Lung microvascular endothelial cell (primary cell): ENCODE measurements around the gene CDK7. TPM values are rescaled to one million over a fixed set of nuclear protein-coding genes. Genes with fewer than 3 reads are reported as not detected.
A peak's percentile ranks its signal among the peaks of the same experiment; 100 is the strongest.
"Not testable (repeated sequence)": the region's sequence is repeated elsewhere in the genome, so short reads cannot be mapped to it uniquely, and the experiment has no call there.

Experiments
- DNase-seq, 2 donors: peaks; one replicate each; pipeline versions ENCODE4 v3.0.0 to v3.0.0-alpha.2; 2010; ENCODE audit warnings: low read depth in 2 of 2
- total RNA-seq: library from RNA; depleted of rRNA; stranded (reverse); fragments of >200 nt; gene quantifications from 2 replicates; pipeline ENCODE4 v1.2.1, GENCODE V29; 2014

CDK7 gene
- total RNA-seq, 1 donor from 2014 or later: 22.4 TPM

DNA sequence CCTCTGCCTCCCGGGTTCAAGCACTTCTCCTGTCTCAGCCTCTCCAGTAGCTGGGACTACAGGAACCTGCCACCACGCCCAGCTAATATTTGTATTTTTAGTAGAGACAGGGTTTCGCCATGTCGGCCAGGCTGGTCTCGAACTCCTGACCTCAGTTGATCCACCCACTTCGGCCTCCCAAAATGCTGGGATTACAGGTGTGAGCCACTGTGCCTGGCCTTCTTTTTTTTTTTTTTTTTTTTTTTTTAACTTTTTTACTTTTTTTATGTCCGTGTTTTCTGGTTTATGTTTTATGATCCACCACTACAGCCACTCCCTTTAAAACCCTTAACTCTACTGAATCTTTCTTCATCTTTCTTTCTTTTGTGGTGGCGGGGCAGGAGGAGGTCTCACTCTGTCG is 2.0 kb downstream of the CDK7 start:
- not testable (repeated sequence) for DNase-seq

DNA sequence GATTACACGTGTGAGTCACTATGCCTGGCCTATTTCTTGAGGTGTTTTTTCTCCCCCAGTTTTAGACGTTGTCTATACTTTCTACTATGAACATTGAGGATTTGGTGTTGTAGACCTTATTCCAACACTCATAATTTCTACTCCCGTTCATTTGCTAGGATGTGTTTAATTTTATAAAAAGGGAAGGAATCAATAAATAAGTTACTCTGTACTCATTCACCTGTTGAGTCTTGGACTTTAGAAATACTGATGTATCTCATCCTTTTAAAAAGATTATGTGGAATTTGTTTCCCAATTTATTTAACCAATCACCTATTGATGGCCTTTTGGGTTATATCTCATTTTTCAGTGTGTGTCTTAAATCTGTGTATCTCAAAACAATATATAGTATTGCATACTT is 3.2 kb downstream of the CDK7 start:
- no peak for DNase-seq

DNA sequence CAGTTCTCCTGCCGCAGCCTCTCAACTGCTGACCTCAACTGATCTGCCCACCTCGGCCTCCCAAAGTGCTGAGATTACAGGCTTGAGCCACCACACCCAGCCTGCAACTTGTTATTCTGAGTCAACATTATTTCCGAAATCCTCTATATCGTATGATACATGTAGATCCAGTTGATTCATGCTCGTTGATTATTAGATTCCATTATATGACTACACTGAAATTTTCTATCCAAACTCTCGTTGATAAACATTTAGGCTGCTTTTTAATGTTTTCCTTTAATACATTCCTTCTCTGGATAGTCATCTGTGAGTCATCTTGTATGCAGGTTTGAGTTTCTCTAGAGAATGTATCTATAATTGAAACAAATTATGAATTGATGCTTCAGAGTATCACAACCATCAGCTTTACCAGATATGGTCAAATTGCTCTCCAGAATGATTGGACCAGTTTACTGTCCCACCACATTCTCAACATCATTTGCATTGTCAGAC is 4.1 kb downstream of the CDK7 start:
- peak; percentile 17 to 81 for DNase-seq

DNA sequence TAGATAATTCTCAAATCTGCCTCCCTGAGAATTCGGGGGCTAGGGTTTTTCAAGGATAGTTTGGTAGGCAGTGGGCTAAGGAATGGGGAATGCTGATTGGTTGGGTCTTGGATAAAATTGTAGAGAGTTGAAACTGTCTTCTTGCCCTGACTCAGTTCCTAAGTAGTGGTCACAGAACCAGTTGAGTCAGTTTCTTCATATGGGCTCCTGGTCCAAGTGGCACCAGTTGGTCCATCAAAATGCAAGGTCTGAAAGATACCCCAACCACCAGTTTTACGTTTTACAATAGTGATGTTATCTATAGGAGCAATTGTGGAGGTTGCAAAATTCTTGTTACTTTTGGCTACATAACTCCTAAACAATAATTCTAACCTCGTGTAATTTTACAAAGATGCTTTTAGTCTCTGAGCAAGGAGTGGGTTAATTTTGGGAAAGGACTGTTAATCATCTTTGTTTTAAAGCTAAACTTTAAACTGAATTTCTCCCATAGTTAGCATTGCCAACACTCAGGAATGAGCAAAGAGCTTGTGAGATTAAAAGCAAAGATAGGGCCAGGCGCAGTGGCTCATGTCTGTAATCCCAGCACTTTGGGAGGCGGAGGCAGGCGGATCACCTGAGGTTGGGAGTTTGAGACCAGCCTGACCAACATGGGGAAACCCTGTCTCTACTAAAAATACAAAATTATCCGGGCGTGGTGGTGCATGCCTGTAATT is 7.7 kb downstream of the CDK7 start:
- DNase-seq: no peak

DNA sequence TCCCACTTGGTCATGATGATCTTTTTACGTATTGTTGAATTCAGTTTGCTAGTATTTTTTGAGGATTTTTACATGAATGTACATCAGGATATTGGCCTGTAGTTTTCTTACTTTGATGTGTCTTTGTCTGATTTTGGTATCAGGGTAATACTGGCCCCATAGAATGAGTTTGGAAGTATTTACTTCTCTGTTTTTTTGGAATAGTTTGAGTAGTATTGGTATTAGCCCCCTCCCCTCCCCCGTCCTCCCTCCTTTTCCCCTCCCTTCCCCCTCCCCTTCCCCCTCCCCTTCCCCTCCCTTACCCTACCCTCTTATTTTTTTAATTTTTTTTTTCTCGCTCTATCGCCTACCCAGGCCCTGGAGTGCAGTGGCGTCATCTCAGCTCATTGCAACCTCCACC is 10.3 kb downstream of the CDK7 start:
- DNase-seq: no peak

DNA sequence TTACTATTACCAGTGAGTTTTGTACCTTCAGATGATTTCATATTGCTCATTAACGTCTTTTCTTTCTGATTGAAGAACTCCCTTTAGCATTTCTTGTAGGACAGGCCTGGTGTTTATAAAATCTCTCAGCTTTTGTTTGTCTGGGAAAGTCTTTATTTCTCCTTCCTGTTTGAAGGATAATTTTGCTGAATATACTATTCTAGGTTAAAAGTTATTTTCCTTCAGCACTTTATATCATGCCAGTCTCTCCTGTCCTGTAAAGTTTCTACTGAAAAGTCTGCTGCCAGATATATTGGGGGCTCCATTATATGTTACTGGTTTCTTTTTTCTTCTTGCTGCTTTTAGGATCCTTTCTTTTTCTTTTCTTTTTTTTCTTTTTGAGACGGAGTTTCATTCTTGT is 13.3 kb downstream of the CDK7 start:
- no peak for DNase-seq

DNA sequence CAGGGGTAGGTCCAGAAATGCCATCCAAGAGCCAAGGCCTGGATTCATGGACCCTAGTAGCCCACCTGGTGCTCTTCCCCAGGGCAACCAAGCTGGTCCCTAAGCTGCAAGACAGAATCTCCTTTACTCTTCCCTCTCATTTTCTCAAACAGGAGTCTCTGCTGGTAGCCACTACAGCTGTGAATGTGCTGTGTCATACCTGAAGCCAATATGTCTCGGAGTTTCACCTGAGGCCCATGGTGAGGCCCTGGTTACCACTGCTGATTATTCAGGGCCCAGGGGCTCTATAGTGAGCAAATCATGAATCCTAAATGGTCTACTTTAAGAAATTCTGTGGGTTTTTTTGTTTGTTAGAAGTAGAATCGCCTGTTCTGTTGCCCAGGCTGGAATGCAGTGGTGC is 15.9 kb downstream of the CDK7 start:
- DNase-seq: no peak

DNA sequence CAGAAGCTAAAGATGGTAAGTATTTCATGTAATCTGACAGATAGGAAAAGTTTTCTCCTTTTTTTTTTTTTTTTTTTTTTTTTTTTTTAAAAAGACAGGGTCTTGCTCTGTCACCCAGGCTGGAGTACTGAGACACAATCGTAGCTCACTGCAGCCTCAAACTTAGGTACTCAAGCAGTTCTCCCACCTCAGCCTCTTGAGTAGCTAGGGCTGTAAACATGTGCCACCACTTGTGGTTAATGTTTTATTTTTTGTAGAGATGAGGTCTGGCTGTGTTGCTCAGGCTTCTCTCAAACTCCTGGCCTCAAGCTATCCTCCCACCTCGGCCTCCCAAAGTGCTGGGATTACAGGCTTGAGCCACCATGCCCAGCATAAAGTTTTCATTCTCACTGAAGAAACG is 17.8 kb downstream of the CDK7 start:
- no peak for DNase-seq

DNA sequence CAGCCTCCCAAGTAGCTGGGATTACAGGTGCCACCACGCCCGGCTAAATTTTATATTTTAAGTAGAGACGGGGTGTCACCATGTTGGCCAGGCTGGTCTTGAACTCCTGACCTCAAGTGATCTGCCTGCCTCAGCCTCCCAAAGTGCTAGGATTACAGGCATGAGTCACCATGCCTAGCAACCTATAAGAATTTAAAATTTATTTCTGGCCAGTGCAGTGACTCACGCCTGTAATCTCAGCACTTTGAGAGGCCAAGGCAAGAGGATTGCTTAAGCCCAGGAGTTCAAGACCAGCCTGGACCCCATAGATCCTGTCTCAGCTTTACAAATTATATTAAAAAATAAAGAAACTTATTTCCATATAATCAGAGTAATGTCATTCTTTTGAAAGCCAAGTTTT is 21.3 kb downstream of the CDK7 start:
- peak in 1 of 2 donors; percentile 17 for DNase-seq

DNA sequence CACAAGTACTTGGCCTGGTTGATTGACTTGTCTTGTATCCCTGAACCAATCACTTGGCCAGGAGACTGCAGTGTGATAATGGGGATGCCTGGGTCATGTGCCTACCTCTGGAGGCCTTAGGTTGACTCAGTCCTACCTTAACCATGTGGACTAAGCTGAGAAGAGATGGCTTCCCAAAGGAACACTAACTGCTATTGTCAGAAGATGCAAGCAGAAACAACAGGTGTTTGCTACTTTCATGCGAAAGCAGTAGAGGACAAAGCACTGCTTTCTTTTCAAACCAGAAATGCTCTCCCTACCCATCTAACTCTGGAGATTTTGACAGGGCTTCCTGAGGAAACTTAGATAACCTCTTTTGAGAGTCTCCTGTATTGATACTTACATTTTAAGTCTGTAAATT is 22.9 kb downstream of the CDK7 start:
- no peak for DNase-seq

DNA sequence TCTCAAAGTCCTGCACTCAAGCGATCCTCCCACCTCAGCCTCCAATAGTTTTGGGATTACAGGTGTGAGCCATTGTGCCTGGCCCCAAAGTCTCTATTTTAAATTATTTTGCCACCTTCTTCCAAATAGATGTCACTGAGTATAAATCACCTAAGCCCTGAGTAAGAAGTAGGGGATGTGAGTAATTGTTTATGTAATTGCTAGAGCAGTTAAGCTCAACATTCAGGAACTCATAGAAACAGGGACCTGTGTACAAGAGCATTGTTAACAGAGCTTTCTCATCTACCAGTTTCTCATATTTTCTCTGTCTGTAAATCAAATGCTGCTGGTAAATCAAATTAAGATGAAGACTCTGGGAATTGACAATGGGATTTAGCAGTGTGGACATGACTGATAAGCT is 26.3 kb downstream of the CDK7 start:
- peak; percentile 45 to 86 for DNase-seq

DNA sequence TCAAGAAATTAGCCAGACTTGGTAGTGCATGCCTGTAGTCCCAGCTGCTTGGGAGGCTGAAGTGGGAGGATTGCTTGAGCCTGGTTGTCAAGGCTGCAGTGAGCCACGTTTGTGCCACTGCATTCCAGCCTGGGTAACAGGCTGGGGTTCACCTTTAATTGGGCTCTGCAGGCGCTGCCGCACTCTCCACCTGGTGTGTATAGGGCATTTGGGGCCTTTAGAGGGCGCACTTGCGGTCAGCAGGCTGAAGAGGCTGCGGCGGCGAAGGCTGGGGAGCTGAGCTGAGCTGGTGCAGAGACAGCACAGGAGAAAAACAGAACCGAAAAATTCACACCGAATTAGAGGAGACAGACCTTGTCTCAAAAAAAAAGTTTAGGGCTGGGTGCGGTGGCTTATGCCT is 31.2 kb downstream of the CDK7 start:
- peak; percentile 7 to 19 for DNase-seq

DNA sequence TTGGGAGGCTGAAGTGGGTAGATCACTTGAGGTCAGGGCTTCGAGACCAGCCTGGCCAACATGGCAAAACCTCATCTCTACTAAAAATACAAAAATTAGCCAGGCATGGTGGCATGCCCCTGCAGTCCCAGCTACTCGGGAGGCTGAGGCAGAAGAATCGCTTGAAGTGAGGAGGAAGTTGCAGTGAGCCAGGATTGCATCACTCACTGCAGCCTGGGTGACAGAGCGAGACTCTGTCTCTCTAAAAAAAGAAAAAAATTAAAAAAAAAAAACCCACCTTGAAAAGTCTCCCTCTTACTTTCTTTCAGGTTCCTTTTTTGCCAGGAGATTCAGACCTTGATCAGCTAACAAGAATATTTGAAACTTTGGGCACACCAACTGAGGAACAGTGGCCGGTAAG is 34.2 kb downstream of the CDK7 start:
- no peak for DNase-seq

DNA sequence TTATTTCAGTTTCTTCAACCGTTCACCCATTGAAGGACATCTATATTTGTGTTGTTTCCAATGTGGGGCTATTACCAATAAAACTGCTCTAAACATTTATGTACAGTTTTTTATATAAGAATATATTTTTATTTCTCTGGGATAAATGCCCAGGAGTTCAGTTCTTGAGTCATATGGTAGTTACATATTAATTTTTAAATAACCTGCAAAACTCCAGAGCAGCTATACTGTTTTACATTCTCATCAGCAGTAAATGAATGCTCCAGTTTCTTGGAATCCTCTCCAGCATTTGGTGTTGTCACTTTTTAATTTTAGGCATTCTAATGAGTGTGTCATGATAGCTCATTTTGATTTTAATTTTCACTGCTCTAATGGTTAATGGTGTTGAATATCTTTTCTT is 36.2 kb downstream of the CDK7 start:
- no peak for DNase-seq

DNA sequence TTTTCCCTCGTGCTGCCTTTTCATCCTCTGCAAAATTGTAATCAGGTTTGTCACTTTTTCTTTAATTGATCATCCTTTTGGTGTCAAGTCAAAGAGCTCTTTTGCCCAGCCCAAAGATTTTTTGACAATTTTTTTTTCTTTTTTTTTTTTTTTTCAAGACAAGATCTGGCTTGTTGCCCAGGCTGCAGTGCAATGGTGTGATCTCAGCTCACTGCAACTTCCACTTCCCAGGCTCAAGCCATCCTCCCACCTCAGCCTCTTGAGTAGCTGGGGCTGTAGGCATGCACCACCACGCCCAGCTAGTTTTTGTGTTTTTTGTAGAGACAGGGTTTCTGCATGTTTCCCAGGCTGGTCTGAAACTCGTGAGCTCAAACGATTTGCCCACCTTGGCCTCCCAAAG is 36.7 kb downstream of the CDK7 start:
- DNase-seq: peak; percentile 5 to 66

DNA sequence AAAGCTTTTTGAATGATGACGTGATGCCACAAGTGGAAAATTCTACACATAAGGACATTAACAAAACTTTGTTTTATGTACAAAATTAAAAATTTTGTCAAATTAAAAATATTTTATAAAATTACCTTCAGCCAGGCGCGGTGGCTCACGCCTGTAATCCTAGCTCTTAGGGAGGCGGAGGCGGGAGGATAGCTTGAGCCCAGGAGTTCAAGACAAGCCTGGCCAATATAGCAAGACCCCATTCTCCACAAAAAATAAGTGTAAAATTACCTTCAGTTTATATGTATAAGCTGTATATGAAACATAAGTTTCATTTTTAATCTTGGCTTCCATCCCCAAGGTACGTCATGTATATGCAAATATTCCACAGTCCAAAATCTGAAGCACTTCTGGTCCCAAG is 40.9 kb downstream of the CDK7 start:
- DNase-seq: no peak

DNA sequence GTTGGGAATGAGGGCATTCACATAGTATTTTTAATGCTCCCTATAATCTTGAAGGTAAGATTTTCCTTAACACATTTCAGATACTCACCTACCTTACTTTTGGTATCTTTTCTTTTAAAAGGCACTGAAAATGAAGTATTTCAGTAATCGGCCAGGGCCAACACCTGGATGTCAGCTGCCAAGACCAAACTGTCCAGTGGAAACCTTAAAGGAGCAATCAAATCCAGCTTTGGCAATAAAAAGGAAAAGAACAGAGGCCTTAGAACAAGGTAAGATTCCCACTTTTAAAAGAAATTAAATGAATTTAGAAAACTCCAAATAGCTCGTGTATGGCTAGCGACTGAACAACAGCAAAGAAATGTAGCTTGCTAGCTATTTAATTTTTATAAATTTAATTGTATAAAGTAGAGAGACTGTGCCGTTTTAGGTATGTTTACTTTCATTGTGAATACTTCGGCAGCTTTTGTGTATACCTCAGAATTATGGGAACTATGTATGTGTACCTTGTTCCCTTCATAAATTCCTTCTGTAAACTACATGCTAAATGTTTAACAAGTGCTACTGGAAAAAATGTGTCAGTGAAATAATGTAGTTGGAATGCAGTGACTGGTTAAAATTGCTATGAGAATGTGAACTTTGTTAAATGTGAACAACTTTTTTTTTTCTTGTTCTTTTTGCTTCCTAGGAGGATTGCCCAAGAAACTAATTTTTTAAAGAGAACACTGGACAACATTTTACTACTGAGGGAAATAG is 41.9 kb downstream of the CDK7 start:
- no peak for DNase-seq

DNA sequence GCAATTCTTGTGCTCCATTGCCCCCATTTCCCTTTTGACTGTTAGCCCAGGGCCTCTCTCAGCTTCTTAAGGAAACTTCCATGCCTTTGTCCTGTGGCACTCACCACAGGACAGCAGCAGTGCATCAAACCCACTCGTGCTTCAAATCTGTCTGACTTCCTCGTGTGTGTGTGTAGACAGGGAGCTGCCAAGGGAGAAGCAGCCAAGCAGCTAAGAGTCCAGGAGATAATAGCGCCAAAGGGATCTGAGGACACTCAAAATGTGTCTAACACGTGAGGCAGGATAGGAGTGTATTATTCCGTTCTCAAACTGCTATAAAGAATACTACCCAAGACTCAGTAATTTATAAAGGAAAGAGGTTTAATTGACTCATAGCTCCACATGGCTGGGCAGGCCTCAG is 44.8 kb downstream of the CDK7 start:
- no peak for DNase-seq

DNA sequence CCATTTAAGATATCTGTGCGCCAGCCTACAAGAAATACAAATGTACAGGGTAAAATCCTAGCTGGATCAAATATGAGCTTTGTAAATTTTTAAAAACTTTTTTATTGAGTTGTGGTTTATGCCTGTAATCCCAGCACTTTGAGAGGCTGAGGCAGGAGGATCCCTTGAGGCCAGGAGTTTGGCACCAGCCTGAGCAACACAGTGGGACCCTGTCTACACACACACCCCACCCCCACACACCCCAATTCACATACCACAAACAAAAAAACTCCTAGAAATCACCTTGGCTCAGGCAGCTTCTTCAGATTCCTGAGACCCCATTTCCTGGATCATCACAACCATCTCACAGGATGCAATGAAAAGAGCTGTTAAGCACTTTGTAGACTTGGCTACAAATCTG is 46.4 kb downstream of the CDK7 start:
- DNase-seq: no peak

DNA sequence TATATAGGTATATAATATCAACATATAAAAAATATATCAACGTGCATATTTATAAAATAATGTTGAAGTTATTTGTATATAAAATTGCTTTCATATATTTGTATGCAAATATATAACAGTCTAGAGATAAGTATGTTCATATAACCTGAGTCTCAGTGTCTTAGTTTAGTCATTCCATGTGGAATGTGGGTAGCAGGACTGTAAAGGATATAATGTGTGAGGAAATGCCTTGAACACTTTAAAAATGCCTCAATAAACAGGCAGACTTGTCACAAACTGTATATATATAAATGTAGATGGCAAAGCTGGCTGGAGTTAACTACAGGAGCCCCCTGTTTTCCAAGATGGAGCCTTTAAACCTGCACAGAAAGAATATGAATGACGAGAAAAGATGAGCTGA is 49.5 kb downstream of the CDK7 start:
- DNase-seq: no peak

DNA sequence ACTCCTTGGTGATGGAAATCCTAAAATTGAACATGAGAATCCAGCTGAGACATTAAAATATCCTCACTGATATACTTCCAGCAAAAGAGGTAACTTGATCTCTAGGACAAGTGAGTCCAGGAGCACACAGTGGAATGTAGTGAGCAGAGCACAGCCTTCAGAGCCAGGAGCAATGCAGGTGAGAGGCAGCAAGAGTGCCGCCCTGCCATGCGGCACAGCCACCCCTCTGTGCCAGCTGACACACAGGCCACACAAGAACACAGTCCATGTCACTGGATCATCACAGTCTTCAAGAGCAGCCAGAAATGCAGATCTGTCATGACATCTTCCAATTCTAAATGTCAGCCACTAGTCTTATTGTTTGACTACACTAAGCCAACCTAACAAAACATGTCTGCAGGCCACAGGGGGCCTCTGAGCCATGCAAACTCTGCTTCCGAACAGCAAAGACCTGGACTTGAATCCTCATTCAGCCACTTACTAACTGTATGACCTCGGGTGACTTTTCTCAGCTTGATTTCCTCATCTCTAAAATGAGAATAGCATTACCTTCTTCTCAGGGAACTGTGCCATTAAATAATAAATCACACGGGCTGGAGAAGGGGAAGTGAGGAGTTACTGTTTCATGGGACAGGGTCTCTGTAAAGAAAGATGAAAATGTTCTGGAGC is 50.9 kb downstream of the CDK7 start:
- DNase-seq: no peak

DNA sequence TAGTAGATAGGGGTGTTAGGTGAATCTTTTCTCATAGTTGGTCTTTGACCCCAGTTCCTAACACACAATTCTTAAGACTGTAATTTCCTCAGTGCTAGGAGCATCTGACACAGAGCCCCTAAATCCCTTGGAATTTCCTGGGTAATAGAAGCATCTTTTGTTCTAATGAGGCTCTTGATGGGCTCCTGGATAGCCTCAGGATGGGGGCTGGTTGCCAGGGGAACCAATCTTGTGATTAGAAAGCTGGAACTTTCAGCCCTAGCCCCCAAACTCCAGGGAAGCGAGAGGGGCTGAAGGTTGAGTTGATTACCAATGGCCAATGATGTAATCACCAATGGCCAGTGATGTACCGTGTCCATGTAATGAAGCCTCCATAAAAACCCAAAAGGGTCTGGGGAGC is 53.4 kb downstream of the CDK7 start:
- no peak for DNase-seq

DNA sequence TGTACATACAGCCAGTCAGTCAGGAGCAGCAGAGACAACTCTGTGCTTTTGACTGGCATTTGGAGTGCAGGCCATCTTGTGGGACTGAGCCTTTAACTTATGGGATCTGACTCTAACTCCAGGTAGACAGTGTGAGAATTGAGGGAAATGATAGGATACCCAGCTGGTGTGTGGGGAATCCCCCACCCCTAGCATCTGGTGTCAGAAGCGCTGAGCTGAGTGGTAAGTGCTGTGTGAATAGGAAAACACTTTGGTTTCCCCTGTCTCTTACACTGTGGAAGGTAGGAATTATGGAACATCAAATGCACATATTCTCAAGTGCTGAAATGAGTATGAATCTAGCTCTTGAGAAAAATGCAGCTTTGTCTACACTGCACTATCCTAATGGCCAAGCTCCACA is 54.0 kb downstream of the CDK7 start:
- DNase-seq: no peak
